Measurements from ENCODE around the gene ZNRF1.
"Not testable (repeated sequence)": the region's sequence is repeated elsewhere in the genome, so short reads cannot be mapped to it uniquely, and the experiment has no call there.

Gene ZNRF1

GRCh38 chr16:75116081-75116910, 117.5 kb downstream of the ZNRF1 start, which contains the start of gene LDHD:
TSS of gene LDHD (minus strand) at chr16:75116780. CDS start at chr16:75116720, 60 bp downstream.
- DNase-seq: no peak

- DNase-seq: no peak
Observed at GRCh38 chr16:75116911-75117245, 118.1 kb downstream of the ZNRF1 start.

- DNase-seq: no peak
Observed at GRCh38 chr16:75118943-75119539, 120.2 kb downstream of the ZNRF1 start.

GRCh38 chr16:75120253-75120652, 121.4 kb downstream of the ZNRF1 start:
- DNase-seq: no peak

GRCh38 chr16:75121949-75122568, 123.2 kb downstream of the ZNRF1 start:
- DNase-seq: no peak

- no peak for DNase-seq
Observed at GRCh38 chr16:75122609-75123008, 123.8 kb downstream of the ZNRF1 start.

- no peak for DNase-seq
Observed at GRCh38 chr16:75127713-75128415, 129.0 kb downstream of the ZNRF1 start.

- DNase-seq: not testable (repeated sequence)
Observed at GRCh38 chr16:75129421-75130149, 130.8 kb downstream of the ZNRF1 start.

GRCh38 chr16:75130150-75130771, 131.4 kb downstream of the ZNRF1 start:
- DNase-seq: no peak

GRCh38 chr16:75131081-75131480, 132.3 kb downstream of the ZNRF1 start:
- no peak for DNase-seq

GRCh38 chr16:75138233-75138632, 139.4 kb downstream of the ZNRF1 start:
- DNase-seq: no peak

GRCh38 chr16:75138636-75139035, 139.8 kb downstream of the ZNRF1 start:
- no peak for DNase-seq

GRCh38 chr16:75139498-75139897, 140.7 kb downstream of the ZNRF1 start:
- no peak for DNase-seq

GRCh38 chr16:75143941-75144340, 145.1 kb downstream of the ZNRF1 start:
- no peak for DNase-seq

- no peak for DNase-seq
Observed at GRCh38 chr16:75147968-75148310, 149.1 kb downstream of the ZNRF1 start.

GRCh38 chr16:75148311-75149195, 149.7 kb downstream of the ZNRF1 start, which contains the start of gene ZFP1:
TSS of gene ZFP1 (plus strand) at chr16:75148524. CDS start at chr16:75152952, 4,428 bp downstream.
- peak; percentile 96 for DNase-seq

GRCh38 chr16:75151798-75152197, 153.0 kb downstream of the ZNRF1 start:
- no peak for DNase-seq

GRCh38 chr16:75152635-75153034, 153.8 kb downstream of the ZNRF1 start:
- no peak for DNase-seq

GRCh38 chr16:75160386-75160785, 161.6 kb downstream of the ZNRF1 start:
- DNase-seq: no peak

Data from left hindlimb (tissue), 1 donor.